Effector memory CD4-positive, alpha-beta T cell (primary cell): ENCODE data around the gene CCDC148.
"Not testable (repeated sequence)": the region's sequence is repeated elsewhere in the genome, so short reads cannot be mapped to it uniquely, and the experiment has no call there.

ENCODE experiments used
- DNase-seq, 3 donors: peaks; one replicate each; pipeline ENCODE4 v3.0.0-alpha.2; 2020
- H3K27ac ChIP-seq: 2 replicates; pipeline ENCODE4 v1.7.0; 2013; ENCODE audit warnings: mild to moderate bottlenecking, low read length, moderate library complexity; ENCODE audit not compliant: insufficient read depth, poor library complexity, severe bottlenecking
- H3K27me3 ChIP-seq: replicated peaks from 2 replicates; pipeline ENCODE4 v1.7.0; 2013; ENCODE audit warnings: mild to moderate bottlenecking, low read length; ENCODE audit not compliant: insufficient read depth, control insufficient read depth, poor library complexity, severe bottlenecking
- H3K36me3 ChIP-seq: 2 replicates; pipeline ENCODE4 v1.7.0; 2013; ENCODE audit warnings: mild to moderate bottlenecking, low read length, moderate library complexity; ENCODE audit not compliant: control insufficient read depth, insufficient read depth
- H3K4me1 ChIP-seq: 2 replicates; pipeline ENCODE4 v1.7.0; 2013; ENCODE audit warnings: low read length, mild to moderate bottlenecking; ENCODE audit not compliant: control insufficient read depth, insufficient read depth, poor library complexity, severe bottlenecking
- H3K4me3 ChIP-seq: 2 replicates; pipeline ENCODE4 v1.7.0; 2013; ENCODE audit warnings: low read length, low read depth, mild to moderate bottlenecking; ENCODE audit not compliant: insufficient read depth, poor library complexity, severe bottlenecking
- H3K9me3 ChIP-seq: 2 replicates; pipeline ENCODE4 v1.7.0; 2013; ENCODE audit warnings: mild to moderate bottlenecking, low read length, moderate library complexity; ENCODE audit not compliant: control insufficient read depth

CCDC148 gene

GRCh38 chr2:158439062-158439461 lies 17.5 kb downstream of the CCDC148 start:
- not testable (repeated sequence) for H3K27me3 ChIP-seq, DNase-seq, H3K4me1 ChIP-seq, H3K4me3 ChIP-seq, H3K27ac ChIP-seq, H3K9me3 ChIP-seq, H3K36me3 ChIP-seq

GRCh38 chr2:158433716-158434115 lies 22.8 kb downstream of the CCDC148 start:
- H3K27ac ChIP-seq, DNase-seq, H3K36me3 ChIP-seq, H3K4me1 ChIP-seq, H3K9me3 ChIP-seq, H3K27me3 ChIP-seq, H3K4me3 ChIP-seq: not testable (repeated sequence)

GRCh38 chr2:158432117-158432516 lies 24.4 kb downstream of the CCDC148 start:
- H3K27ac ChIP-seq: no peak overlapping the region
- H3K27me3 ChIP-seq: no peaks in the 10 kb centered on the region
- no peak overlapping the region for H3K4me3 ChIP-seq
- no peaks in the 10 kb centered on the region for H3K36me3 ChIP-seq
- no peaks in the 10 kb centered on the region for H3K4me1 ChIP-seq
- no peak for DNase-seq
- no peaks in the 10 kb centered on the region for H3K9me3 ChIP-seq

- no peak overlapping the region for H3K4me3 ChIP-seq
Observed at GRCh38 chr2:158414538-158414937, 42.0 kb downstream of the CCDC148 start.

GRCh38 chr2:158413581-158413980 lies 43.0 kb downstream of the CCDC148 start:
- H3K36me3 ChIP-seq: no peaks in the 10 kb centered on the region
- H3K9me3 ChIP-seq: no peaks in the 10 kb centered on the region
- H3K4me1 ChIP-seq: no peaks in the 10 kb centered on the region
- H3K27ac ChIP-seq: no peak overlapping the region
- DNase-seq: no peak
- no peaks in the 10 kb centered on the region for H3K27me3 ChIP-seq
- no peak overlapping the region for H3K4me3 ChIP-seq

More at GRCh38 chr2:158414538-158414937, 42.0 kb downstream of the CCDC148 start:
- H3K36me3 ChIP-seq: no peaks in the 10 kb centered on the region
- H3K27me3 ChIP-seq: no peaks in the 10 kb centered on the region
- DNase-seq: no peak
- no peak overlapping the region for H3K27ac ChIP-seq
- no peaks in the 10 kb centered on the region for H3K9me3 ChIP-seq
- H3K4me1 ChIP-seq: no peaks in the 10 kb centered on the region

GRCh38 chr2:158412206-158412605 lies 44.3 kb downstream of the CCDC148 start:
- Histone ChIP-seq H3K9me3 (no peaks in the 10 kb centered on the region), H3K36me3 (no peaks in the 10 kb centered on the region), H3K4me3 (no peak overlapping the region), H3K27me3 (no peaks in the 10 kb centered on the region), H3K27ac (no peak overlapping the region), H3K4me1 (no peaks in the 10 kb centered on the region)
- DNase-seq: no peak

GRCh38 chr2:158411748-158412147 lies 44.8 kb downstream of the CCDC148 start:
- Histone ChIP-seq H3K27ac (no peak overlapping the region), H3K27me3 (no peaks in the 10 kb centered on the region), H3K4me1 (no peaks in the 10 kb centered on the region), H3K36me3 (no peaks in the 10 kb centered on the region), H3K4me3 (no peak overlapping the region), H3K9me3 (no peaks in the 10 kb centered on the region)
- DNase-seq: no peak

GRCh38 chr2:158410132-158410531 lies 46.4 kb downstream of the CCDC148 start:
- H3K4me3 ChIP-seq: no peak overlapping the region
- no peaks in the 10 kb centered on the region for H3K4me1 ChIP-seq
- H3K36me3 ChIP-seq: no peaks in the 10 kb centered on the region
- H3K27ac ChIP-seq: no peak overlapping the region
- H3K9me3 ChIP-seq: no peaks in the 10 kb centered on the region
- no peak for DNase-seq
- no peaks in the 10 kb centered on the region for H3K27me3 ChIP-seq

GRCh38 chr2:158407031-158407430 lies 49.5 kb downstream of the CCDC148 start:
- no peaks in the 10 kb centered on the region for H3K9me3 ChIP-seq
- H3K4me1 ChIP-seq: no peaks in the 10 kb centered on the region
- no peaks in the 10 kb centered on the region for H3K36me3 ChIP-seq
- H3K27ac ChIP-seq: no peak overlapping the region
- no peak overlapping the region for H3K4me3 ChIP-seq
- H3K27me3 ChIP-seq: no peaks in the 10 kb centered on the region
- no peak for DNase-seq

- no peak overlapping the region for H3K27ac ChIP-seq
- no peaks in the 10 kb centered on the region for H3K4me1 ChIP-seq
- DNase-seq: no peak
Observed at GRCh38 chr2:158405341-158405740, 51.2 kb downstream of the CCDC148 start.

GRCh38 chr2:158403237-158403636 lies 53.3 kb downstream of the CCDC148 start:
- Histone ChIP-seq H3K27me3 (no peaks in the 10 kb centered on the region), H3K9me3 (no peaks in the 10 kb centered on the region), H3K4me3 (no peak overlapping the region), H3K4me1 (no peaks in the 10 kb centered on the region), H3K36me3 (no peaks in the 10 kb centered on the region), H3K27ac (no peak overlapping the region)
- no peak for DNase-seq

More at GRCh38 chr2:158405341-158405740, 51.2 kb downstream of the CCDC148 start:
- Histone ChIP-seq H3K27me3 (no peaks in the 10 kb centered on the region), H3K4me3 (no peak overlapping the region), H3K36me3 (no peaks in the 10 kb centered on the region), H3K9me3 (no peaks in the 10 kb centered on the region)
